ENCODE results near the gene HSD11B1L. TPM values are rescaled to one million over a fixed set of nuclear protein-coding genes. Genes with fewer than 3 reads are reported as not detected.

Gene HSD11B1L
- total RNA-seq, 2 experiments from 2014 or later = 2.2 to 4.1 TPM

DNA sequence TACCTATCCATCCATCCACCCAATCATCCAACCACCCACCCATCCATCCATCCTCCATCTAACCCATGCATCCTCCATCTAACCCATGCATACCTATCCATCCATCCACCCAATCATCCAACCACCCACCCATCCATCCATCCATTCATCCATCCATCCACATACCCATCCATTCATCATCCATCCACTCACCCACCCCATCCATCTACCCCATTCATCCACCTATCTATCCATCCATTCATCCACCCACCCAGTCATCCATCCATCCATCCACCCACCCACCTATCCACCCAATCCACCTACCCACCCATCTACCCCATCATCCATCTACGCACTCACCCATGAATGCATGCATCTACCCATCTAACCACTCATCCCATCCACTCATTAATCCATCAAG, 7.1 kb upstream of the HSD11B1L start:
- Mint-ChIP-seq H3K27ac (no peak overlapping the region), H3K4me1 (peaks cover 3% of the 10 kb centered on the region), H3K9me3 (peaks cover 1% of the 10 kb centered on the region), H3K4me3 (no peak overlapping the region), H3K27me3 (no peaks in the 10 kb centered on the region), H3K36me3 (peaks cover 13% of the 10 kb centered on the region)
- POLR2A ChIA-PET = no interaction called here
- DNase-seq = no peak
- ATAC-seq (ENCODE audit: low read depth) = no peak

DNA sequence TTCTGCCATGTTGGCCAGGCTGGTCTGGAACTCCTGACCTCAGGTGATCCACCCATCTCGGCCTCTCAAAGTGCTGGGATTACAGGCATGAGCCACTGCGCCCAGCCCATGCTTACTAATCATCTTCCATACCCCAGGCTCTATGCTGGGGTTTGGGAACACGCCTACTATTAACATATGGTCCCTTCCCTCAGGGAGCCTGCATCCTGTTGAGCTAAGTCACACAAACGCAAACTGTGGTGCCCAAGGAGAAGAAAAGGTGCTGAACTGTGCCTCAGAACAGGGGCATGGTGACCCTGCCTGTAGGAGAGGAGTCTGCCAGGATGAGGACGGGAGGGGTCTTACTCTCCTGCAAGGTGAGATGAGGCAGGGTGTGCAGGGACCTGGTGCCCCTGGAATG, 6.1 kb upstream of the HSD11B1L start:
- Mint-ChIP-seq H3K27ac (no peak overlapping the region), H3K27me3 (no peaks in the 10 kb centered on the region), H3K4me1 (peaks cover 6% of the 10 kb centered on the region), H3K9me3 (peaks cover 1% of the 10 kb centered on the region), H3K4me3 (no peak overlapping the region), H3K36me3 (peaks cover 8% of the 10 kb centered on the region)
- POLR2A ChIA-PET = no interaction called here
- DNase-seq (no peak), ATAC-seq (ENCODE audit: low read depth) (no peak)

DNA sequence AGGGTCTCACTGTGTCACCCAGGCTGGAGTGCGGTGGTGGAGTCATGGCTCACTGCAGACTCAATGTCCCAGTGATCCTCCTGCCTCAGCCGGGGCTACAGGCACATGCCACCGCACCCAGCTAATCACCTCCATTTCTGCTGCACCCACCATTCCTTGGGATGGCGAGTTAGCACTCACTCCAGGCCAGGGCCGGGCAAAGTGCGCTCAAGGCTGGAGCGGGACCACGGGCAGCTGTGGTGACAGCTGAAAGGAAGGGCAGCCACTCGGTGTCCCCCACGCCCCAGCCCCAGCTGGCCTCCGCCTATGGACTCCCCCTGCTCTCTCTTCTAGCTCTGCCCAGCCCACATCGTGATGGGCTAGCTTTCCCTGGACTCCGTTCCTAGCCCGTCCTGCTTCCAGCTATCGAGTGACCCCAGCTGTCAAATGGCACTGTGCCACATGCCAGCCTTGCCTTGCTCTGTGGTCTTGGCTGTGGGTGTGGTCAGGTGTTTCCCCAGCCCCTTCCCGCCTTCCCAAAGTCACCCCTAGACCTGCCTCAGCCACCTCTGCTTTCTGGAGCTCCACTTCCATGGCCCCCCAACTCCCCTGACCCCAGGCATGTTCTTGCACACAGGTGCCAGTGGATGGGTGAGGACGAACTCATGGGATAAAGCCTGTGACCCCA, 4.6 kb upstream of the HSD11B1L start:
- Mint-ChIP-seq H3K27me3 (no peaks in the 10 kb centered on the region), H3K4me1 (peaks cover 9% of the 10 kb centered on the region), H3K36me3 (peaks cover 8% of the 10 kb centered on the region), H3K9me3 (peaks cover 1% of the 10 kb centered on the region), H3K27ac (peak overlapping the region; percentile 73), H3K4me3 (no peak overlapping the region)
- DNase-seq = no peak
- POLR2A ChIA-PET = interaction anchor here (1.1 to 1.3 kb wide), 3 partner anchors 10 to 54 kb away, joined by 3 to 5 read pairs (median 4); partner anchors contain the start of genes SAFB and SAFB2
- no peak for ATAC-seq (ENCODE audit: low read depth)

DNA sequence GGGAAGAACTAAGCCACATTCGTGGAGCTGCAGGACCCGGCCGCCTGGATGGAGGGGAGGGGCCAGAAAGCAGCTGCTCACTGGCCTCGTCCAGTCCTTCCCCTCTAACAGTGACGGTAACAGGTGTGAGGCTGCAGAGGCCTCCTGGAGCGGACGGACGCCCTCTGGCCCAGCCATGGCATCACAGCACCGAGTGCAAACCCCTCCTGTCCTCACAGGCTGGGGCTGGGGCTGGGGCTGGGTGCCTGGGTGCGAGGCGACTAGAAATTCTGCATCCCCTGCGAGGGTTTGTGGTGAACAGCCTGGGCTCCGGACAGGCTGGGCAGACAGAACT, 4.1 kb upstream of the HSD11B1L start:
- Mint-ChIP-seq H3K36me3 (peaks cover 8% of the 10 kb centered on the region), H3K4me3 (no peak overlapping the region), H3K27ac (no peak overlapping the region), H3K9me3 (peaks cover 1% of the 10 kb centered on the region), H3K4me1 (peaks cover 13% of the 10 kb centered on the region), H3K27me3 (no peaks in the 10 kb centered on the region)
- DNase-seq (no peak), ATAC-seq (ENCODE audit: low read depth) (no peak)
- POLR2A ChIA-PET = interaction anchor here (1.1 to 1.3 kb wide), 3 partner anchors 10 to 54 kb away, joined by 3 to 5 read pairs (median 4); partner anchors contain the start of genes SAFB and SAFB2

DNA sequence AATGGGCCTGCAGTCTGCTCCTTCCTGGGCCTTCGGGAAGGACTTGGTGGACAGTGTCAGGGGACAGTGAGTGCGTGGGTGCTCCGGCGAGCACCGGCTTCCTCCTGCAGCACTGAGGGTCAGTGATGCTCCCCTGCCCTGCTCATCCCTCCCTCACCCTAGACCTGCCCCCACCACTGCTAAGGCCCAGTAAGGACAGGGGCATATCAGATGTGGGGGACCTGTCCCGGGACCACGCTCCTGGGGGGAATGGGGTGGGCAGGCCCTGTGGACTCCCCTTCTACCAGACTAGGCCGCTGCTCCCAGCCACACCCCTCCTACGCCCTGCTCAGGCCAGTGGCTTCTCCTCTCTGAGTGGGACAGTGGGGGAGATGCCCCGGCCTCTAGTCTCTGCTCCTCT, 3.7 kb upstream of the HSD11B1L start:
- H3K36me3 Mint-ChIP-seq = peaks cover 8% of the 10 kb centered on the region
- POLR2A ChIA-PET = interaction anchor here (1.1 to 1.3 kb wide), 3 partner anchors 9 to 55 kb away, joined by 3 to 5 read pairs (median 4); partner anchors contain the start of genes SAFB and SAFB2
- DNase-seq (no peak), ATAC-seq (ENCODE audit: low read depth) (no peak)
- H3K4me3 Mint-ChIP-seq = no peak overlapping the region
- H3K27ac Mint-ChIP-seq = no peak overlapping the region
- H3K9me3 Mint-ChIP-seq = peaks cover 1% of the 10 kb centered on the region
- peaks cover 2% of the 10 kb centered on the region for H3K27me3 Mint-ChIP-seq
- peaks cover 13% of the 10 kb centered on the region for H3K4me1 Mint-ChIP-seq

DNA sequence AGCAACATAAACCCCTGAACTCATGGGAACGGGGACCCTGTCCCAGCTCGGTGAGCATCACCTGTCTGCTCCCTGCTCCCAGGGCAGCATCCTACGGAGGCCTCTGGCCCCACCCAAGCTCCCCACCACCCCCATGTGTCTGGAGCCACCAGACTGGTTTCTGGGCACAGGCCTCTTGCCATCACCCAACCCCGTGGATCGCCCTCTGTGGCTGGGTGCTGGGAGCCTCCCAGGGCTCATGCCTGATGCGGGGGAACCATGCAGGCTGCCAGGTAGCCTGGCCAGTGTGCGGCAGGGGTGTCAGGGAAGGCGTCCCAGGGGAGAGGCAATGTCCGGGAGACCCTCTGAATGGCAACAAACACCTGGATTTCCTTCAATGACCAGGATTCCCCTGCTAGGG, 3.2 kb upstream of the HSD11B1L start:
- Mint-ChIP-seq H3K9me3 (peaks cover 1% of the 10 kb centered on the region), H3K36me3 (peaks cover 8% of the 10 kb centered on the region), H3K4me3 (no peak overlapping the region), H3K4me1 (peaks cover 13% of the 10 kb centered on the region), H3K27me3 (peaks cover 5% of the 10 kb centered on the region), H3K27ac (no peak overlapping the region)
- ATAC-seq (ENCODE audit: low read depth) (no peak), DNase-seq (no peak)
- POLR2A ChIA-PET = interaction anchor here (1.2 kb wide), 1 partner anchor 55 kb away, joined by 3 read pairs; the partner anchor contains the start of genes SAFB and SAFB2

DNA sequence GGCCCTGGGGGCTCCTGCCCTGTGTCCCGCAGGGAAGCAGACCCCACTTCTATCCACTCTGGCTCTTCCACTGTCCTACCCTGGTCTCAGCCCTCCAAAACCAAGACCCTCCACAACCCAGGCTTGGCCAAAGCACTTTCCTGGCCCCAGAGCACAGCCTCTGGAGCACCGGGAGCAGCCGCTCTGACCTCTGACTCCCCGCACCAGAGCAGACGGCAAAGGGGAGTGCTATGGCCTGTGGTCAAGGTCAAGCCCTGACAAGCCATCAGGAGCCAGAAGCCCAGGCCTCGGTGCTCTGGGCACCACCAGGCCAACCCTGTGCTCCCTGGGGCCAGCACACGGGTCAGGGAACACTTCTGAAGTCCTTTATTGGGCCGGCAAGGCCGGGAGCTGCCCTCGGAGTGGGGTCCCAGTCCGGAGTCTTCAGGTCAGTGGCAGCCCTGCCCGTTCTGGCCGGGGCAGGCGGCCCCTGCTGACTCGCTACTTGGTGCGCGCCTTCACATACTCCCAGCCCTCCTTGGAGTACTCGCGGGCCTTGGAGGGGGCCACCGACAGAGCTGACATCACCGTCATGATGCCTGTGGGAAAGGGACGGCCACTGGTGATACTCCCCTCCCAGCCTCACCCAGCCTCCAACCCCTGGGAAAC, 2.6 kb upstream of the HSD11B1L start:
- ATAC-seq (ENCODE audit: low read depth) = no peak
- peaks cover 5% of the 10 kb centered on the region for H3K36me3 Mint-ChIP-seq

DNA sequence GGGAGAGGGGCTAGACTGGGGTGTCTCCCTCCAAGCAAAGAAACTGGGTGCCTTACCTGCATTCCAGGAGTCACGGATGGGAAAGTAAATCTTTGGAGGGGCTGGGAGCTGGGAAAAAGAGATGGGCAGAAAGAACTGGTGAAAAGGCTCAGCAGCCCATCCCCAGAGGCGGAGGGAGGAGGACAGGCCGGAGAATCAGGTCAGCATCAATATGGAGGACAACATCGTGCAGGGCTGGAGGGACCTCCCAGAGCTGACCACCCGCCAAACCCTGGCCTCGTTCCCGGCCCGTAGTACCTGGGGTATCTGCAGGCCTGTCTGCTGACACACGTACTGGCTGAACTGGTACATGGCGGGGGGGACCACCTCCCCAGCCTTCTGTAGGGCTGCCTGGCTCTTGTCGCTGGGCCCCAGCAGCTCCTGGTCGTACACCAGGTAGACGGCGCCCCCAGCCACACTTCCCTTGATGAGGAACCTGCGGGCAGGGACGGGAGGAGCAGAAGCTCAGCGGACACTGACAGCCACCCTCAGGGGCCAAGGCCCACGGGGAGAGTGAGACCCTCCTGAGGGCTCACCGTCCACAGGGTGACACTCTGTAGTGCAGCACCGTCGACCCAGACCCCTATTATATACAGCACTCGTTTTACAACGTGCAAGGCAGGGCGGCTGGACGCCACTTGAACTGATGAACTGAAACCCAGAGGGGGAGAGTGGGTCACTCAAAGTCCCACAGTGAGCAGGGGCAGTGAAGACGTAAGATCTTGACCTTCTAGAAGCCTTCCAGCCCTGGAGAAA, 1.3 kb upstream of the HSD11B1L start:
- peaks cover 7% of the 10 kb centered on the region for H3K27me3 Mint-ChIP-seq
- no peak for DNase-seq
- peak overlapping the region; percentile 90 for H3K27ac Mint-ChIP-seq
- peak overlapping the region; percentile 81 for H3K4me3 Mint-ChIP-seq
- H3K9me3 Mint-ChIP-seq = no peaks in the 10 kb centered on the region
- H3K4me1 Mint-ChIP-seq = peaks cover 13% of the 10 kb centered on the region
- H3K36me3 Mint-ChIP-seq = peaks cover 1% of the 10 kb centered on the region
- POLR2A ChIA-PET = interaction anchor here (0.9 to 1.1 kb wide), 3 partner anchors 10 to 57 kb away, joined by 3 to 7 read pairs (median 6); partner anchors contain the start of genes RPL36, SAFB and SAFB2
- ATAC-seq (ENCODE audit: low read depth) = no peak

More for the DNA sequence above, 2.6 kb upstream of the HSD11B1L start:
- Mint-ChIP-seq H3K4me3 (no peak overlapping the region), H3K4me1 (peaks cover 13% of the 10 kb centered on the region), H3K27ac (no peak overlapping the region), H3K27me3 (peaks cover 5% of the 10 kb centered on the region), H3K9me3 (peaks cover 1% of the 10 kb centered on the region)
- POLR2A ChIA-PET = no interaction called here
- no peak for DNase-seq

DNA sequence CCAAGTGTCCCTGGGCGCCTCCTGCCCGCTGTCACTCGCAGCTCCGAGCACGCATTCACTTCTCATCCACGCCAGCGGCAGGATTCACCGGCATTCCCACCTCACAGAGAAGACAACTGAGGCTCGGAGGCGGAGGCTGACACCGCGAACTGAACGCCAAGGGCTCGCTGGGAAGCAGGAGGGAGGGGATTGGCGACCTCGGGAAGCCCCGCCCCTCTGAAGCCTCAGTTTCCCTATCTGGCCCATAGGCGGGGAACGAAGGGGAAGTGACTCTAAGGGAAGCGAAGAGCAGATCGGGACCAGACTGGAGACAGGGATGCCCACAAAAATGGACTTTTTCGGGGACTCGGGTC, 767 bp upstream of the HSD11B1L start:
- DNase-seq (no peak), ATAC-seq (ENCODE audit: low read depth) (no peak)
- POLR2A ChIA-PET = interaction anchor here (0.9 to 1.1 kb wide), 3 partner anchors 10 to 57 kb away, joined by 3 to 7 read pairs (median 6); partner anchors contain the start of genes RPL36, SAFB and SAFB2
- Mint-ChIP-seq H3K36me3 (peaks cover 1% of the 10 kb centered on the region), H3K27me3 (peaks cover 7% of the 10 kb centered on the region), H3K4me3 (peak overlapping the region; percentile 81), H3K9me3 (no peaks in the 10 kb centered on the region), H3K27ac (peak overlapping the region; percentile 90), H3K4me1 (peaks cover 13% of the 10 kb centered on the region)

DNA sequence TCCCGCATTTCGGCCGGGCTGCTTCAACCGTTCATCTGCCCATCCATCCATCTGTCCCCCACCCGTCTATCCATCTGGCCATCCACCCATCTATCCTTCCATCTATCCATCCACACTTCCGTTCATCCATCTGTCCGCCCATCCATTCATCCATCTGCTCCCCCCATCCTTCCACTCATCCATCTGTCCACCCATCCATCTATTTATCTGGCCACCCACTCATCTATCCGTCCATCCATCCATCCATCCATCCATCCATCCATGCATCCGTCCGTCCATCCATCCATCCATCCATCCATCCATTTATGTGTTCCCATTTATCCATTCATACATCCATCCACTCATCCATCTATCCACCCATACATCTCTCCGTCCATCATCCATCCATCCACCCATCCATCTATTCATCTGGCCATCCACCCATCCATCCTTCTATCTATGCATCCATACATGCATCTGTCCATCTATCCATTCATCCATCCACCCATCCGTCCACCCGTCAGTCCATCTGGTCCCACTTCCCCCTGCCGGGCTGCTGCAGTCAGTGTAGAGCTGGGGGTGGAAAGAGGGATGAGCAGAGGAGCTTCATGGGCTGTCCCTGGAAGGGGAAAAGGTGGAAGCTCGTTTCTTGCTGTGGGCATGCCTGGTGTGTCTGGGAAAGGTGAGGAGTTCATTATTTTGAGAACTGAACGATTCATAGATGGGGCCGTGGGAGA, 722 bp downstream of the HSD11B1L start:
- DNase-seq (no peak), ATAC-seq (ENCODE audit: low read depth) (no peak)
- Mint-ChIP-seq H3K9me3 (no peaks in the 10 kb centered on the region), H3K36me3 (peaks cover 1% of the 10 kb centered on the region), H3K4me1 (peaks cover 13% of the 10 kb centered on the region), H3K4me3 (peak overlapping the region; percentile 77), H3K27me3 (peaks cover 7% of the 10 kb centered on the region), H3K27ac (peak overlapping the region; percentile 80)
- POLR2A ChIA-PET = no interaction called here

DNA sequence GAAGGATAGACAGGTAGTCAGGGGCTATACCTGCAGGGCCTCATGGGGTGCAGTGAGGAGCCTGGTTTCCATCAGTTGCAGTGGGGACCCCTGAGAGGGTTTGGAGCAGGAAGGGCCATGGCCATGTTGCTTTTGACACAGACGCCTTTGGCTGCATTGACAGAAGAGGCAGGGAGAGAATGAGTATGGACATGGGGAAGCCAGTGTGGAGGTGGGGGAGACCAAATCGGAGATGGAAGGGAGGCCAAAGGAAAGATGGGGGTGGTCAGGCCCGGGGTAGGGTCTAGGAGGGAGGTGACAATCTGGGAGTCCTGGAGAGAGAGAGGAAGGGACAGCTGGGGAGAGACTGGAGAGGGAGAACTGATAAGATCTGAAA, 1.3 kb downstream of the HSD11B1L start:
- no peak for DNase-seq
- peaks cover 7% of the 10 kb centered on the region for H3K27me3 Mint-ChIP-seq
- peaks cover 14% of the 10 kb centered on the region for H3K4me1 Mint-ChIP-seq
- no peaks in the 10 kb centered on the region for H3K9me3 Mint-ChIP-seq
- peak overlapping the region; percentile 30 for H3K27ac Mint-ChIP-seq
- peak overlapping the region; percentile 77 for H3K4me3 Mint-ChIP-seq
- POLR2A ChIA-PET = interaction anchor here (0.7 kb wide), 1 partner anchor 146 kb away, joined by 3 read pairs; no protein-coding TSS in a partner anchor
- no peak for ATAC-seq (ENCODE audit: low read depth)
- H3K36me3 Mint-ChIP-seq = peaks cover 1% of the 10 kb centered on the region

DNA sequence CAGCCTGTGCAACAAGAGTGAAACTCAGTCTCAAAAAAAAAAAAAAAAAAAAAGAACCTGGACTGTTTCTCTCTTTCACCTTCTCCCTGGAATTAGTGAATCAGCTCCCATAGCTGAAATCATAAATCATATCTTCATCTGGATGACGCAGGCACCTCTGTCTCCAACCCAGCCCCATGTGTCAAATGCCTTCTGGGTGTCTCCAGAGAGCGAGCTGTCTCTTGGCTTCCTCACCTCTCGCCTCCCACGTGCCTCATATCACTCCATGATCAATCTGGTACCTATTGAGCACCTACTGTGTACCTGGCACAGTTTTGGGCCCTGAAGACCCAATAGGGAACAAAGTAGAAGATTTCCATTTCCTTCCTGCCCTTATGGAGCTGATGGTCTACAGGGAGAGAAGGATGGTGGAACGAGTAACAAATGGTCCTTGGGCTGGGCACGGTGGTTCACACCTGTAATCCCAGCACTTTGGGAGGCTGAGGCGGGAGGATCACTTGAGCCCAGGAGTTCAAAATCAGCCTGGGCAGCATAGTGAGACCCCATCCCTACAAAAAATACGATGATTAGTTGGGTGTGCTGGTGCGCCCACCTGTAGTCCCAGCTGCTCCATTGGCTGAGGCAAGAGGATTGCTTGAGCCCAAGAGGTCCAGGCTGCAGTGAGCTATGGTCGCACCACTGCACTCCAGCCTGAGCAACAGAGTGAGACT, 2.5 kb downstream of the HSD11B1L start:
- H3K9me3 Mint-ChIP-seq = no peaks in the 10 kb centered on the region
- H3K4me1 Mint-ChIP-seq = peaks cover 15% of the 10 kb centered on the region
- H3K4me3 Mint-ChIP-seq = no peak overlapping the region
- peaks cover 1% of the 10 kb centered on the region for H3K36me3 Mint-ChIP-seq
- no peak overlapping the region for H3K27ac Mint-ChIP-seq
- DNase-seq (no peak), ATAC-seq (ENCODE audit: low read depth) (no peak)
- H3K27me3 Mint-ChIP-seq = peaks cover 7% of the 10 kb centered on the region
- POLR2A ChIA-PET = interaction anchor here (0.7 to 0.9 kb wide), 2 partner anchors 35 to 816 kb away, joined by 3 read pairs; no protein-coding TSS in a partner anchor

All from activated naive CD8-positive, alpha-beta T cell treated with anti-CD3 and anti-CD28 coated beads, Interleukin-2, amount 10 ng/mL, durations not matched to agents 7 days and 5 days (primary cell).